Measurements from ENCODE around the gene F13B.
A peak's percentile ranks its signal among the peaks of the same experiment; 100 is the strongest.
"Not testable (repeated sequence)": the region's sequence is repeated elsewhere in the genome, so short reads cannot be mapped to it uniquely, and the experiment has no call there.

F13B gene, protein sequence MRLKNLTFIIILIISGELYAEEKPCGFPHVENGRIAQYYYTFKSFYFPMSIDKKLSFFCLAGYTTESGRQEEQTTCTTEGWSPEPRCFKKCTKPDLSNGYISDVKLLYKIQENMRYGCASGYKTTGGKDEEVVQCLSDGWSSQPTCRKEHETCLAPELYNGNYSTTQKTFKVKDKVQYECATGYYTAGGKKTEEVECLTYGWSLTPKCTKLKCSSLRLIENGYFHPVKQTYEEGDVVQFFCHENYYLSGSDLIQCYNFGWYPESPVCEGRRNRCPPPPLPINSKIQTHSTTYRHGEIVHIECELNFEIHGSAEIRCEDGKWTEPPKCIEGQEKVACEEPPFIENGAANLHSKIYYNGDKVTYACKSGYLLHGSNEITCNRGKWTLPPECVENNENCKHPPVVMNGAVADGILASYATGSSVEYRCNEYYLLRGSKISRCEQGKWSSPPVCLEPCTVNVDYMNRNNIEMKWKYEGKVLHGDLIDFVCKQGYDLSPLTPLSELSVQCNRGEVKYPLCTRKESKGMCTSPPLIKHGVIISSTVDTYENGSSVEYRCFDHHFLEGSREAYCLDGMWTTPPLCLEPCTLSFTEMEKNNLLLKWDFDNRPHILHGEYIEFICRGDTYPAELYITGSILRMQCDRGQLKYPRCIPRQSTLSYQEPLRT
- total RNA-seq = 0 reads per million in 2 donors

DNA sequence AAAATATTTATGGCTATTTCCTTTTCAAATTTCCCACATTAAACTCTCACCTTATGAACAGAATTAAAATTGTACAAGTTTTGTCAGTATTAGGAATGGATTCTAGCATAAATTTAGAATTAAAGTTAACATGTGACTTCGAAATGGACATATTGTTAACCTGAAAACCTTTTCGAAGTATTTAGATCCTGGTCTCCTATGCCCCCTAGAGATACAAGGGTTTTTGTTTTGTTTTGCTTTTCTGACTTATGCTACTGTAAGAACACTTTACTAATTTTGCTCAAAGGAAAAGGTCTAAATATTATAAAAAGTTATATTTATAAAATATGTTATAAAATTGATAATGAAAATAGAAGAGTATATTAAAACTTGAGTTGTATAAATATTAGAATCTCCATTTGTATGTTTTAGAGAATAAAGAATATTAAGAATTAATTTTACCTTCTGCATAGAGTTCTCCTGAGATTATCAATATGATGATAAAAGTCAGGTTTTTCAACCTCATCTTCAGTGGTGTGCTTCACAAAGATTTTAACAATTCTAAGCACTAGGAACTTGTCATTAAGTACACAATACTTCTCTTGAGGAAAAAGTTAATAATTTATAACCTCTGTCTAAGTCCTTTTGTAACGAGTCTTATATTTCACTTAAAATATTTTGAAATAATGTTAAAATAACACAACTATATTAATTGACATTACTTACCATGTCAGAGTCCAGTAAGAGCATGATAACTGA lies at the start of gene F13B:
Gene F13B (minus strand): TSS at position 542 of the 738 bp plus-strand sequence. CDS start 37 bp downstream, at position 505.
- no peak for DNase-seq

DNA sequence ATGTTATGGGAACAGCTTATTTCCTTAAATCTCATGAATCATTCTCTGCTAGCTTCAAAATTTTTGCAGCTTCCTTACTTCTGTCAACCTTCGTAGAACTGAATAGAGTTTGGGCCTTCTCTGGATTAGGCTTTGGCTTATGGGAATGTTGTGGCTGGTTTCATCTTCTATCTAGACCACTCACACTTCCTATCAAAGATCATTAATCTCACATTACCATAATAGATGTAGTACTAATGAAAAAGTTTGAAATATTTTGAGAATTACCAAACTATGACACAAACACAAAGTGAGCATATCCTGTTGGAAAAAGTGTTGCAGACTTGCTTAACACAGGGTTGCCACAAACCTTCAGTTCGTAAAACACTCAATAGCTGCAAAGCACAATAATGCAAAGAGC lies 49.1 kb upstream of the F13B start:
- no peak for DNase-seq

DNA sequence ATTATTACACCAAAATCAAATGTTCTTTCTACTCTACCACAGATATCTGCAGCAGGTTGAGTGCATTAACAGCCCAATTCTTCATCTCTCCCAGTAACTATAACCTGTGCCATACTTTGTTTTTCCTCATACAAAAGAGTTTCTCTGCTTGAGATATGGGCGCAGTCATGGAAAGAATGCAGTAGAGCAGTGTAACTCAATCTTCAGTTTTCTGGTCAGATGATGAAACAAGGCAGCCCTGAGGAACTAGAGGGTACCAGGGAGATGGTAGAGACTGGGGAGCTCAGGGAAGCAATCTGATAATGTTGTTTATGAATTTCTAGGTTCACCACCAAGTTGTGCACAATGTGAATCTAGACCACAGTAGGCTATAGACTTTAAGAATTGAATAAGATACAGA lies 39.8 kb upstream of the F13B start:
- peak in 1 of 5 experiments; percentile 39 for DNase-seq

DNA sequence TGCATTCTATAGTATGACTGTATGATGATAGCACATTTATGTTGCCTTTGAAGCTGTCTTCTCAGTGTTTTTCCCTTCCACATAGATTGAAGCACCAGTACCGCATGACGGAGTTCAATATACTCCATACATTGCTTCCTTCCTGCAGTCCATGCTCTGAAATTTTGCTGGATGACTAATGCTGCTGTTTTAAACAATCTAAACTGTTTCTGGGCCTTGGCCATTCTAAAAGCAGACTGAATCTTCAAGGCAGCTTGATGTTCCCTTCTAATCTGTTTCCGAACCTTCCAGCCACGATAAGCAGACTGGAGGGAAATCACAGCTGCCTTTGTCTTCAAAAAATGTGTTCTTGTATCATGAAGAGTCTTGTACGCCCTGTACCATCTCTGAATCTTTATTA lies 36.2 kb upstream of the F13B start:
- DNase-seq = no peak

DNA sequence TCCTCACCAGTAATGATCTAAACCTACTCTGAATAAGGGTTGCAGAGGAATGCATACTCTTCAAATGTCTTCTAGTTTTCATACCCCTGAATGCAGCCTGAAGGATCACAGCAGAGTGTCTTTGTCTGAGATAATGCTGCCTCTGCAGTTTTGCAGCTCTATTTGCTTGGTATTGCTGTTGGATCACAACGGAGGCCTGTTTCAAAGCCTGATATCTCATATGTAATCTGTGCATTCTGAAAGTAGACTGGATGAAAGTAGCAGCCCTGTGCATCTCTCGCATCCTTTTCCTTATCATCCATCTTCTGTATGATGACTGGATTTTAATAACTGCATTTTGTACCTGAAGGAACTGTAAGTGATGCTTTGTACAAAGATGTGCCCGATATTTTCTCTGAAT lies 34.9 kb upstream of the F13B start:
- DNase-seq = peak in 1 of 5 experiments; percentile 29

DNA sequence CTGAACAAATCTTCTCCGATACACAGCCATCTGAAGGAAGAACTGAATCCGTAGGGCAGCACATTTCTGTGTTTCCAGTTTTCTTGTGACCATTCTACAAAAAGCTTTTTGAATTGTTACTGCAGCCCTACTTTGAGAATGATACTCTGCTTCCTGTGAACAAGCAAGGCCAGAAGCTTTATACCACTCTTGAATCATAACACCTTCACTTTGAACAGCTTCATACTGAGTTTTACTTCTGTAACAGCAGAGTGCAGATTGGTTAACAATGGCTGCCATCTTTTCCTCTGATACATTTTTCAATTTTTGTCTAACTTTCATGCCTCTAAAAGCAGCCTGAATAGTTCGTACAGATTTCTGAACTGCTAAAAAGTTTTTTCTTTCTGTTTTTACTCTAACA lies 33.6 kb upstream of the F13B start:
- no peak for DNase-seq

DNA sequence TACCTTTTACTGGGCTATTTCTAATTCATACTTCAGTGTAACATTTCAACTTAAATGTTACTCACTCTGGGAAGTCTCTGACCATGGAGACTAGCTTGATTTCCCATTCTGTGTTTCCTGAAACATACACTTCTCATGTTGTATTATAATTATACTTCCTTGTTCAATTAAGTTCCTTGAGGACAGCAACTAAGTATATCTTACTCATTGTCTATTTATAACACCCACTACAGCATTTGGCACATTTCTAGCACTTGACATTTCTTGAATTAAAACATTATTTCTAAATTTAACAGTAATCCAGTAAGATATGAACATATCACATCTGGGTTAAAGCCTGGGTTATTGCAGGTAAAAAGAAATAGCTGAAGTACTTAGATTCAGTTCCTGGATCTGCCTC lies 32.4 kb upstream of the F13B start:
- no peak for DNase-seq

DNA sequence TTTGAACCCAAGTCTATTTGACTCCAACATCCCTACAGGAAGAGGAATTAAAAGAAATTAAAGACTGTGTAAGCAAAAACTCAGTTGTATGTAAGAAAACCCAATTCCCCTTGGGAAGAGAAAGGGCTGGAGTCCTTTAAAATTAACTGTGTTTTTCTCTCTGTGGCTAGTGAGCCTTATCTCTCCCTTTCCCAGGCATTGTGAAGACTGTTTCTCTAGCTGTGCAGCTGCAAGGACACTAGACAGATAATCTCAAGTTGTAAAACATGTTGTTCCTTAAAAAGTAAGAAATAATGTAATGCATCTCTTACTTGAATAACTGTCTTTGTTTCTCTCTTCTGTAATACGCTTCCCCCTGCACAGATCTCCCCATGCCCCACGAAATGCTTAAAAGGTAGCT lies 29.9 kb upstream of the F13B start:
- not testable (repeated sequence) for DNase-seq

DNA sequence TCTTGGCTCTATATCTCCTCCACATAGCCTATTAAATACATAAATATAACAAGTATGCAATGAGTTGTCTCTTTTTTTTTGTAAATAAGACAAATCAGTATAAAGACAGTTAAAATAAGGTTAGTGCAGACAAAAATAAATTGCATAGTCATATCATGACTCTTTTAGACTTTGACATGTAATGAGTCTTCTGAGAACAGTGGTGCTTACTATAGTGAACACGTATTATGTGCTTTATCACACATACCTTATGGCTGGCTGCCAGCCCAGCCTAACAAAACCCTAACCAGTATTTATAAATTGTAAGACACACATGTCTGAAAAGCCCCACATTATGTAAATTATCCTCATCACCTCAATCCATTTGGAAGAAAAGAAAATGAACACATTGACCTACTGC lies 29.1 kb upstream of the F13B start:
- peak in 1 of 5 experiments; percentile 34 for DNase-seq

DNA sequence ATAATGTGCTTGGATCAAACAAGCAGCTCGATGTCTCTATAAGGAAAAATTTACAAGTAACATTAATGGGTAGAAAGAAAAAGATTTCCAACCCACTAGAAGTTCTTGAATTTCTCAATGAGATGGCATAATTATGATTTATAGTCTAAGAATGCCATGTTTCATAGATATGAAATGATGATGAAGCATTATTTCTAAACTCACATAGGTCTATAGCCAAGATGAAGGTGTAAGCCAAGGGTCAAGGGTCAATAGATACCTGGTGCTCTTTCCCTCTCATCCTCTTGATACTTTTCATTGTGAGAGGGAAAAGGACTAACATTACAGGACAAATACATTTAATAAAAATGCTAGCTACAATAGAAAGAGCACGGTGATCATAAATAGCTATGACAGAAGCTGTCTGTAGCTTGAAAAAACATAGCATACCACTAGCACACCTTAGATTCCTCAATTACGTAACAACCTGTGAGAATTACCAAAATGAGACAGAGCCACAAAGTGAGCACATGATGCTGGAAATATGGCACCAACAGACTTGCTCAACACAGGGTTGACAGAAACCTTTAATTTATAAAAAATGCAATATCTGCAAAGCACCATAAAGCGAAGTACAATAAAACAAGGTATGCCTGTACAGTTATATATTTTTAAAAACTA lies 26.3 kb upstream of the F13B start:
- DNase-seq = no peak

DNA sequence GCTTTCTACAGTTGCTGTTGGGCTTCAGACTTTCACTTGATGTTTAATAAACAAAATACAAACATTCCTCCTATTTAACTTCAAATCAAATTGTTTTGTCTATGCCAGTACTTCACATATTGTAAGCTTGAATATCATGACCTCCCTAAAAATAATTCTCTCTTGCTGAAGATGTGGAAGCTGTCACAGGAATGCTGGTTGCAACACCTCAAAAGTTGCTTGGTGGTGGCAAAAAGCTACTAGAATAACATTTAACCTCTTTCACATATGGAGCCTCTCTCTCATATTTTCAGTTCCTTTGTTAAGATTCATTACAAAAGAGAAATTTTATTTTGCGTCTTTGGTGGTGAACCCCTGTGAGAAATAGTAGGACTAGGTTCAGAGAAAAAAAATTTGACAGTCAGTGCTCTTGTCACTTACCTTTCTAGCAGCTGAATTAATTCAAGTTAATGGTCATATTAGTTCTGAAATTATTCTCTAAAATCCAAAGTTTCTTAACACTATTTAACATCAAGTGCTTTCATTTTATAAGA lies 25.5 kb upstream of the F13B start:
- no peak for DNase-seq

DNA sequence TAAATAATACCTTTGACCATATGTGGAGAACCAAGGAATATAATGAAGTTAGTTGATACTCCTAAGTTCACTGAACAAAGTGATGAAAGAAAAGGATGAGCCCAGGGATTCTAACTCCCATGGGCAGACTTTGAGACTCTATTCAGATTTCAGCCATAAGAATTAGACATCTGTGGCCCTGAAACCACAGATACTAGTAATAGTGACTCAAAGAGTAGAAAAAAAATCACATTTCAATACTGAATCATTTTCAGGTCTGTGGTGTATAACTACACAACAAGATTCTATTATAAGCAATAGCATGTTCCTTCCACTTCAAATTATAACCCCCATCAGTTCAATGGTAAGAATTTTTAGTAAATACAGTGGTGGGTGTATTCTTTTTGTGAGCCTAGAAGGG lies 16.4 kb upstream of the F13B start:
- DNase-seq = no peak

DNA sequence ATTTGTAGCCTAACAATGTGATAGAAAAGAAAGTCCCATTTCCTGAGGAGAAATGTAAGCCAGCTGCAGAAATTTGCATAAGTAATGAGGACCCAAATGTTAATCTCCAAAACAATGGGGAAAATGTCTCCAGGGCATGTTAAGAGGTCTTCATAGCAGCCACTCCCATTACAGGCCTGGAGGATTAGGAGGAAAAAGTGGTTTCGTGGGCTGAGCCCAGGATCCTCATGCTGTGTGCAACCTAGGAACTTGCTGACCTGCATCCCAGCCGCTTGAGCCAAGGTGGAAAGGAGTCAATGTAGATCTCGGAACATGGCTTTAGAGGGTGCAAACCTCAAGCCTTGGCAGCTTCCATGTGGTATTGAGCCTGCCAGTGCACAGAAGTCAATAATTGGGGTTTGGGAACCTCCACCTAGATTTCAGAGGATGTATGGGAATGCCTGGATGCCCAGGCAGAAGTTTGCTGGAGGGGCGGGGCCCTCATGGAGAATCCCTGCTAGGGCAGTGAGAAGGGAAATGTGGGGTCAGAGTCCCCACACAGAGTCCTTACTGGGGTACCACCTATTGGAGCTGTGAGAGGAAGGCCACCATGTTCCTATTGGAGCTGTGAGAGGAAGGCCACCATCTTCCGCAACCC lies 14.2 kb upstream of the F13B start:
- DNase-seq = no peak

DNA sequence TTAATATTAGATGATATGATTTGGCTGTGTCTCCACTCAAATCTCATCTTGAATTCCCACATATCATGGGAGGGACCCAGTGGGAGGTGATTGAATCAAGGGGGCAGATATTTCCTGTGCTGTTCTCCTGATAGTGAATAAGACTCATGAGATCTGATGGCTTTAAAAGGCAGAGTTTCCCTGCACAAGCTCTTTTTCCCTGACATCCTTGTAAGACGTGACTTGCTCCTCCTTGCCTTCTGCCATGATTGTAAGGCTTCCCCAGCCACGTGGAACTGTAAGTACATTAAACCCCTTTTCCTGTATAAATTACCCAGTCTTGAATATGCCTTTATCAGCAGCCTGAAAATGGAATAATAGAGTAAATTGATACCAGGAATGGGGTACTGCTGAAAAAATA lies 13.3 kb upstream of the F13B start:
- DNase-seq = no peak

DNA sequence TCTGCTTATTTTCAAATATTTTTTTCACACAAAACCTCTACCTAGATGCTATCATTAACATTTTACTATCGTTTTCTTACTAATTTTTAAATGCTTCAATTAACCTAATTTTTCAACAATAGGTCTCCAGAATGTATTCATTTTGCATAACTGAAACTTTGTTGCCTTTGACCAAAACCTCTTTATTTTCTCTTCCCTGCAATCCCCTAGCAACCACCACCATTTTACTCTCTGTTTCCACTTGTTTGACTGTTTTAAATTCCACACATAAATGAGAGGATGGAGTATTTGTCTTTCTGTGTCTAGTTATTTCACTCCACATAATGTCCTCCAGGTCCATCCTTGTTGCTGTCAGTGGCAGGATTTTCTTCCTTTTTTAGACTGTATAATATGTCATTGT lies 9.5 kb upstream of the F13B start:
- no peak for DNase-seq

DNA sequence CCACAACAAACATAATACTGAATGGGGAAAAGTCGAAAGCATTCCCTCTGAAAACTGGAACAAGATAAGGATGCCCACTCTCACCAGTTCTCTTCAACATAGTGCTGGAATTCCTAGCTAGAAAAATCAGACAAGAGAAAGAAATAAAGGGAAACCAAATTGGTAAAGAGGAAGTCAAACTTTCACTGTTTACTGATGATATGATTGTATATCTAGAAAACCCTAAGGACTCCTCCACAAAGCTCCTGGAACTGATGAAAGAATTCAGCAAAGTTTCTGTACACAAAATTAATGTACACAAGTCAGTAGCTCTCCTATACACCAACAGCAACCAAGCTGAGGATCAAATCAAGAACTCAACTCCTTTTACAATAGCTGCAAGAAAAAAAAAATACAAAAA lies 6.9 kb upstream of the F13B start:
- no peak for DNase-seq

DNA sequence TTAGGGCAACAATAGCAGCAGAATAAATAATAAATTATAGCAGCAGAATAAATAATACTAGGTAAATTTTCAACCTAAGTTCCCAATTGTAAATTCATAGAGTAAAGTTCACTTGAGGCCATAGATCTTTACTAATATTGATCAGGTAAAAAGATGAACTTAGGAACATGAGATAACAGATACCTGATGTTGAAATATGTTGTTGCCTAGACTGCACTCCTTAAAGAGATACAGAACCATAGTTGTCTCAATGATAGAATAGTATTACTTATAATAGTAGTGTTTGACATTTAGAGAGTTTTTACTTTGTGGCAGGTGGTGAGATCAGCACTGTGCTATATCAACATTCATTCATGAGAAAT lies 378 bp upstream of the F13B start:
- DNase-seq = no peak

DNA sequence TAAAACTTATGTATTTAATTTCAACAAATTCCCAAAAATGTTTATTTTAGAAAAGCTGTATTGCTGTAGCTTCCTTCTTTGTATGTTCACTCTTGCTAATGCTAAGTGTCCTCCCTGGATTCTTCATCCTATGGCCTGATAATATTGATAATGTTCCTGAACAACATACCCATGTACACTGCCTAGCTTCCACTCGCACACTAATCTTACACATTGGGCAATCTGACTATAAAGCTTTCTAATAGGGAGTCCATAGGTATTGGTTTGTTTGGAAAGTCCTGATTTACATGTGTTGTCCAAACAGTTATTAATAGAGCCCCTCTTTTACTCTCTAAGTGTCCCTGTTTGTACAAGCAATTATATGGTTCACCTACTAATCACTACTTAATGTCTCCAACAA lies 783 bp downstream of the F13B start:
- no peak for DNase-seq

DNA sequence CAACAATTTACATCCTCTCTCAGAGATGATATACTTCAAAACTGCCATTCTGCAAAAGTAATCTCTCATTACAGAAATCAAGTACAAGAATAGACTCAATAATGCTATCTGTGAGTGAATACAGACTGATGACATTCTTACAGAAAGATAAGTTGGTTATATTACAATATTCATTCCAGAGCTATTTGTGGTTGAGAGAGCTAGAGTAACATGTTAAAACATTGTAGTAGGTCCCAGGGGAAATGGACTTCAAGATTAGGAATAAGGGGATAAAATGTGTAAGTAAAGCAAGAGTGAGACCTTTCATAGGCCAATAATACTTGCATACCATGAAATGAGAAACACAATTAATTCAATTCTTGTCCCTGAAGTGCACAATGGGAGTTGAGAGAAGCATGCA lies 1.5 kb downstream of the F13B start:
- no peak for DNase-seq

DNA sequence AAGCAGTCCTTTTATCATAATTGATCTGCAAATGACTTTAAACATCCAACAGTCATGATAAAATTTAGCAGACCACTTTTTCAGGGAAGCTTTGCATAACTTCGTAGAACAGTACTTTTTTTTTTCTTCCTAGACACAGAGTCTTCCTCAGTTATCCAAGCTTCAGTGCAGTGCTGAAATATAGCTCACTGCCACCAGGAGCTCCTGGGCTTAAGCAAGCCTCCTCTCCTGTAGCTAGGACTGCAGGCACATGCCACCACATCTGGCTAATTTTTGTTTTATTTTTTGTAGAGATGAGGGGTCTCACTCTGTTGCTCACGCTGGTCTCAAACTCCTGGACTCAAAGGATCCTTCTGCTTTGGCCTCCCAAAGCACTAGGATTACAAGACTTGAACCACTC lies 3.8 kb downstream of the F13B start:
- no peak for DNase-seq

DNA sequence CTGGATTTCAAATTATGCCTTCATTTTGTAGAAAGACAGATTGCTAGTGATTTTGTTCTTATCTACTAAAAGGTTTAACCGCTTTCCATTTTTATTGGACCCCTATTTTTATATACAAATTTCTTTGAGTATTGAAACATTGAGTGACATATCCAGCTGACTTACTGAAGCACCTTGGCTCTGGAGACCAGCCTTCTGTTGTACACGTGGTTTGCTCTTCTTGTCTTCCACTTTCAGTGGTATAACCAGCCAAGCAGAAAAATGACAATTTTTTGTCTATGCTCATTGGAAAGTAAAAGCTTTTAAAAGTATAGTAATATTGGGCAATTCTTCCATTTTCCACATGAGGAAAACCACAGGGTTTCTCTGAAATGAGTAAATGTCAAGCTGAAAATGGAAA lies 4.4 kb downstream of the F13B start:
- DNase-seq = no peak

DNA sequence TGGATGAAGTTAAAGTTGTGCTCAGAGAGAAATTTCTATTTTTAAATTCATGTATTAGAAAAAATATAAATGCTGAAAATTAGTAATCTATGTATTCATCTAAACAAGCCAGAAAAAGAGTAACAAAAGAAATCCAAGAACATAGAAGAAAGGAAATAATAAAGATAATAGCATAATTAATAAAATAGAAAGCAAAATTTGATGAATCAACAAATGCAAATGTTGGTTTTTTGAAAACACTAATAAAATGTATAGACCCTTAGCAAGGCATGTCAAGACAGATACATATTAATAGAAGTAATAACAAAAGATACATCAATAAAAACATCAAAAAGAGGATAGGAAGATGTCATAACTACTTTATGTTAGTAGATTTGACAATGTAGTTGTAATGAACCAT lies 18.0 kb downstream of the F13B start:
- DNase-seq = no peak
